SK-N-SH (cell line): ENCODE results near the gene DENND6A. TPM values are rescaled to one million over a fixed set of nuclear protein-coding genes. Genes with fewer than 3 reads are reported as not detected.

Experiments
- CTCF ChIA-PET: fragments of 300-600, 350-600 bp; formaldehyde crosslinking; extraction: SDS; loops from one replicate; lab custom pipeline; 2021; lab: Yijun Ruan, JAX
- POLR2A ChIA-PET: fragments of 350-600 bp; sonication (Branson Sonifier 250); formaldehyde crosslinking; extraction: SDS; loops from one replicate; lab custom pipeline; 2020; ENCODE audit warnings: antibody characterized with exemption, inconsistent platforms; lab: Yijun Ruan, JAX
- DNase-seq: peaks from one replicate; pipeline ENCODE4 v3.0.0; 2012
- H2AFZ ChIP-seq: fragments of 200-600 bp; sonication (generic); 2 replicates; pipeline ENCODE4 v1.8.1; 2016; ENCODE audit warnings: antibody characterized with exemption, mild to moderate bottlenecking, low read depth
- H3F3A ChIP-seq: fragments of 200-600 bp; sonication (generic); replicated peaks from 2 replicates; pipeline ENCODE3; 2016; ENCODE audit warnings: antibody characterized with exemption, mild to moderate bottlenecking; ENCODE audit not compliant: insufficient read depth
- H3K27ac ChIP-seq, 2 experiments: fragments of 200-500 bp in 1 of 2; fragments of 200-600 bp in 1 of 2; sonication (Bioruptor generic) in 1 of 2; sonication (generic), shearing (Covaris generic) in 1 of 2; 2 replicates each; pipeline versions ENCODE4 v1.5.1 to v1.6.1; 2014 to 2016; ENCODE audit warnings: low read depth in 2 of 2, inconsistent platforms in 1 of 2, low read length in 1 of 2, mild to moderate bottlenecking in 1 of 2, mixed read lengths in 1 of 2
- H3K27me3 ChIP-seq: fragments of 200-600 bp; sonication (generic), shearing (Covaris generic); 2 replicates; pipeline ENCODE4 v1.6.1; 2016; ENCODE audit warnings: mixed run types; ENCODE audit not compliant: insufficient read depth
- H3K36me3 ChIP-seq, 2 experiments: fragments of 200-500 bp in 1 of 2; fragments of 200-600 bp in 1 of 2; sonication (Bioruptor generic) in 1 of 2; sonication (generic) in 1 of 2; replicated peaks in 1 of 2; 2 replicates each; pipeline versions ENCODE3 to v1.5.1; 2014 to 2016; ENCODE audit warnings: low read length in 1 of 2, mild to moderate bottlenecking in 1 of 2; ENCODE audit not compliant: insufficient read depth in 2 of 2, control insufficient read depth in 1 of 2
- H3K4me1 ChIP-seq, 2 experiments: fragments of 200-500 bp in 1 of 2; fragments of 200-600 bp in 1 of 2; sonication (Bioruptor generic) in 1 of 2; sonication (generic), shearing (Covaris generic) in 1 of 2; 2 replicates each; pipeline versions ENCODE4 v1.5.1 to v1.6.1; 2014 to 2016; ENCODE audit warnings: low read depth in 1 of 2, low read length in 1 of 2, mixed run types in 1 of 2; ENCODE audit not compliant: insufficient read depth in 2 of 2, control insufficient read depth in 1 of 2
- H3K4me2 ChIP-seq: fragments of 200-600 bp; sonication (generic), shearing (Covaris generic); 2 replicates; pipeline ENCODE4 v1.6.1; 2017; ENCODE audit warnings: mixed run types
- H3K4me3 ChIP-seq, 2 experiments: fragments of 200-500 bp in 1 of 2; fragments of 200-600 bp in 1 of 2; sonication (Bioruptor generic) in 1 of 2; sonication (generic), shearing (Covaris generic) in 1 of 2; 2 replicates each; pipeline versions ENCODE4 v1.5.1 to v1.8.1; 2014 to 2016; ENCODE audit warnings: low read depth in 2 of 2, inconsistent platforms in 1 of 2, low read length in 1 of 2, mild to moderate bottlenecking in 1 of 2, mixed read lengths in 1 of 2, moderate library complexity in 1 of 2
- H3K79me2 ChIP-seq: fragments of 200-600 bp; sonication (generic); 2 replicates; pipeline ENCODE4 v1.8.1; 2017; ENCODE audit warnings: mild to moderate bottlenecking; ENCODE audit not compliant: insufficient read depth
- H3K9ac ChIP-seq: fragments of 200-600 bp; sonication (generic); 2 replicates; pipeline ENCODE4 v1.6.1; 2017; ENCODE audit warnings: mixed run types
- H3K9me2 ChIP-seq: fragments of 200-600 bp; sonication (generic); 2 replicates; pipeline ENCODE4 v1.6.1; 2017; ENCODE audit warnings: mixed run types
- H3K9me3 ChIP-seq: fragments of 200-600 bp; sonication (generic); 2 replicates; pipeline ENCODE4 v1.6.1; 2017; ENCODE audit warnings: mixed run types, mild to moderate bottlenecking, moderate library complexity
- H4K20me1 ChIP-seq: fragments of 200-600 bp; sonication (generic); 2 replicates; pipeline ENCODE4 v1.6.1; 2017; ENCODE audit warnings: mild to moderate bottlenecking, mixed run types; ENCODE audit not compliant: insufficient read depth
- CHD2 ChIP-seq: fragments of 150-350 bp; IDR thresholded peaks from 2 replicates; pipeline ENCODE4 v1.6.1; 2018; ENCODE audit warnings: low read length; ENCODE audit not compliant: partially characterized antibody
- ELF1 ChIP-seq: IDR thresholded peaks from 2 replicates; pipeline ENCODE4 v1.4.0; 2012
- FOXJ3 ChIP-seq: sonication (generic); formaldehyde crosslinking; IDR thresholded peaks from 2 replicates; pipeline ENCODE4 v1.5.1; 2020; ENCODE audit warnings: mild to moderate bottlenecking, missing genetic modification reagents
- FOXM1 ChIP-seq: IDR thresholded peaks from 2 replicates; pipeline ENCODE4 v1.4.0; 2012; ENCODE audit warnings: low read depth, mild to moderate bottlenecking
- GATA2 ChIP-seq: sonication (generic); formaldehyde crosslinking; IDR thresholded peaks from 2 replicates; pipeline ENCODE4 v1.5.0; 2020; ENCODE audit warnings: mild to moderate bottlenecking, missing genetic modification reagents
- MXI1 ChIP-seq: IDR thresholded peaks from 2 replicates; pipeline ENCODE4 v1.6.1; 2012; ENCODE audit warnings: mild to moderate bottlenecking, low read depth, low read length, improper control_type of control experiment
- NRF1 ChIP-seq: IDR thresholded peaks from 2 replicates; pipeline ENCODE4 v1.6.1; 2012; ENCODE audit warnings: low read depth, mild to moderate bottlenecking, low read length
- POLR2AphosphoS5 ChIP-seq: IDR thresholded peaks from 2 replicates; pipeline ENCODE4 v1.6.1; 2012; ENCODE audit warnings: low read depth, low read length
- RAD21 ChIP-seq: IDR thresholded peaks from 2 replicates; pipeline ENCODE4 v1.6.1; 2012; ENCODE audit warnings: mild to moderate bottlenecking, low read length
- RCOR1 ChIP-seq: fragments of 150-350 bp; IDR thresholded peaks from 2 replicates; pipeline ENCODE4 v1.6.1; 2017; ENCODE audit warnings: antibody characterized with exemption, low read length
- RXRA ChIP-seq: IDR thresholded peaks from 2 replicates; pipeline ENCODE4 v1.4.0; 2012; ENCODE audit warnings: low read depth, mild to moderate bottlenecking, borderline replicate concordance
- TEAD4 ChIP-seq: IDR thresholded peaks from 2 replicates; pipeline ENCODE4 v1.4.0; 2012; ENCODE audit warnings: mild to moderate bottlenecking, borderline replicate concordance; ENCODE audit not compliant: insufficient read depth
- YY1 ChIP-seq: IDR thresholded peaks from 2 replicates; pipeline ENCODE4 v1.4.0; 2012; ENCODE audit warnings: low read depth, mild to moderate bottlenecking
- WGBS: methylation state at CpG from one replicate; pipeline ENCODE4 v1.1.6; 2017; ENCODE audit warnings: low lambda C conversion rate; 5-methylcytosine and 5-hydroxymethylcytosine counted together
- polyA plus RNA-seq, 3 experiments: library from polyadenylated mRNA; depleted of rRNA; stranded (reverse); fragments of >200 nt; gene quantifications; 2 replicates each; pipeline ENCODE4 v1.2.3, GENCODE V29; 2012
- TF ChIP-seq, protein P1 (sequence below): fragments of 150-350 bp; IDR thresholded peaks from 2 replicates; pipeline ENCODE4 v1.6.1; 2017; ENCODE audit warnings: antibody characterized with exemption, low read length, low read depth, borderline replicate concordance
- TF ChIP-seq, protein P2 (sequence below): fragments of 200-600 bp; sonication (generic); IDR thresholded peaks from 2 replicates; pipeline ENCODE4 v1.6.1; 2017; ENCODE audit warnings: antibody characterized with exemption, mild to moderate bottlenecking, moderate library complexity
- TF ChIP-seq, protein P3 (sequence below): IDR thresholded peaks from 2 replicates; pipeline ENCODE4 v1.4.0; 2012; ENCODE audit warnings: low read depth, borderline replicate concordance
- TF ChIP-seq, protein P4 (sequence below): fragments of 150-350 bp; IDR thresholded peaks from 2 replicates; pipeline ENCODE4 v1.6.1; 2016; ENCODE audit warnings: mild to moderate bottlenecking, low read depth, low read length
- TF ChIP-seq, protein P5 (sequence below): IDR thresholded peaks from 2 replicates; pipeline ENCODE4 v1.4.0; 2012; ENCODE audit warnings: low read depth, borderline replicate concordance
- TF ChIP-seq, protein P6 (sequence below): IDR thresholded peaks from 2 replicates; pipeline ENCODE4 v1.6.1; 2012; ENCODE audit warnings: mild to moderate bottlenecking, low read depth, low read length, moderate library complexity

The DENND6A gene
- polyA plus RNA-seq, 1 of the 3 experiments (the other 2 are of a cell fraction), result 5.8 TPM

DNA sequence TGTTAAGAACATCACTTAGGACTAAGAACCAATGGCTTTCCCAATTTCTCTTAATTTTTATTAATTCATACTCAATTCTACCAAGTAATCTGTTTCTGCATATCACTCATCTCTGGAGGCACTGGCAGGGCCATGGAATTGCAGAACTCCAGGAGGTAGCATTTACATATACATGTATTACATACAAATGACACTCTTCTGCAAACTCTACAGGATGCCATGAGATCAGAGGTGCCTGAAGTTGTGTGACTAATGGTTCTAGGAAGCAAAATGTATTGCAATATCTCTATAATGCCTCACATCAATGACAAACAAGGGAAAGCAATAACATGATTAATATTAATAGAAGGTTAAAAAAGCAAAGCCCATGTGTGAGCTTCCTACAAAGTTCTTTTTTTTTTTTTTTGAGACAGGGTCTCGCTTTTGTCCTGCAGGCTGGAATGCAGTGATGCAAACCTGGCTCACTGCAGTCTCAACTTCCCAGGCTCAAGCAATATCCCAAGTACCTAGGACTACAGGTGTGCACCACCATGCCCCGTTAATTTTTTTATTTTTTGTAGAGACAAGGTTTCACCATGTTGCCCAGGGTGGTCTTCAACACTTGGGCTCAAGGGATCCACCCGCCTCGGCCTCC, 33.0 kb downstream of the DENND6A start:
- CTCF ChIA-PET, result no interaction called here

More for the DNA sequence above, 33.0 kb downstream of the DENND6A start:
- no peak overlapping the region for H2AFZ ChIP-seq
- H4K20me1 ChIP-seq, result no peaks in the 10 kb centered on the region
- no peak overlapping the region for H3K27ac ChIP-seq
- no peak for DNase-seq
- H3K27me3 ChIP-seq, result no peaks in the 10 kb centered on the region
- no peaks in the 10 kb centered on the region for H3K4me1 ChIP-seq
- peaks cover 5% of the 10 kb centered on the region for H3F3A ChIP-seq
- TF ChIP-seq TEAD4 (no peak), MXI1 (no peak), RAD21 (no peak), RXRA (no peak), YY1 (no peak), NRF1 (no peak), FOXJ3 (CRISPR knock-in tag) (no peak), ELF1 (no peak), POLR2AphosphoS5 (no peak), GATA2 (CRISPR knock-in tag) (no peak), CHD2 (no peak), FOXM1 (no peak), RCOR1 (no peak)
- TF ChIP-seq, protein P1, sequence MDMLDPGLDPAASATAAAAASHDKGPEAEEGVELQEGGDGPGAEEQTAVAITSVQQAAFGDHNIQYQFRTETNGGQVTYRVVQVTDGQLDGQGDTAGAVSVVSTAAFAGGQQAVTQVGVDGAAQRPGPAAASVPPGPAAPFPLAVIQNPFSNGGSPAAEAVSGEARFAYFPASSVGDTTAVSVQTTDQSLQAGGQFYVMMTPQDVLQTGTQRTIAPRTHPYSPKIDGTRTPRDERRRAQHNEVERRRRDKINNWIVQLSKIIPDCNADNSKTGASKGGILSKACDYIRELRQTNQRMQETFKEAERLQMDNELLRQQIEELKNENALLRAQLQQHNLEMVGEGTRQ, result no peak
- TF ChIP-seq, protein P2, sequence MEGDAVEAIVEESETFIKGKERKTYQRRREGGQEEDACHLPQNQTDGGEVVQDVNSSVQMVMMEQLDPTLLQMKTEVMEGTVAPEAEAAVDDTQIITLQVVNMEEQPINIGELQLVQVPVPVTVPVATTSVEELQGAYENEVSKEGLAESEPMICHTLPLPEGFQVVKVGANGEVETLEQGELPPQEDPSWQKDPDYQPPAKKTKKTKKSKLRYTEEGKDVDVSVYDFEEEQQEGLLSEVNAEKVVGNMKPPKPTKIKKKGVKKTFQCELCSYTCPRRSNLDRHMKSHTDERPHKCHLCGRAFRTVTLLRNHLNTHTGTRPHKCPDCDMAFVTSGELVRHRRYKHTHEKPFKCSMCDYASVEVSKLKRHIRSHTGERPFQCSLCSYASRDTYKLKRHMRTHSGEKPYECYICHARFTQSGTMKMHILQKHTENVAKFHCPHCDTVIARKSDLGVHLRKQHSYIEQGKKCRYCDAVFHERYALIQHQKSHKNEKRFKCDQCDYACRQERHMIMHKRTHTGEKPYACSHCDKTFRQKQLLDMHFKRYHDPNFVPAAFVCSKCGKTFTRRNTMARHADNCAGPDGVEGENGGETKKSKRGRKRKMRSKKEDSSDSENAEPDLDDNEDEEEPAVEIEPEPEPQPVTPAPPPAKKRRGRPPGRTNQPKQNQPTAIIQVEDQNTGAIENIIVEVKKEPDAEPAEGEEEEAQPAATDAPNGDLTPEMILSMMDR, result no peak
- TF ChIP-seq, protein P3, sequence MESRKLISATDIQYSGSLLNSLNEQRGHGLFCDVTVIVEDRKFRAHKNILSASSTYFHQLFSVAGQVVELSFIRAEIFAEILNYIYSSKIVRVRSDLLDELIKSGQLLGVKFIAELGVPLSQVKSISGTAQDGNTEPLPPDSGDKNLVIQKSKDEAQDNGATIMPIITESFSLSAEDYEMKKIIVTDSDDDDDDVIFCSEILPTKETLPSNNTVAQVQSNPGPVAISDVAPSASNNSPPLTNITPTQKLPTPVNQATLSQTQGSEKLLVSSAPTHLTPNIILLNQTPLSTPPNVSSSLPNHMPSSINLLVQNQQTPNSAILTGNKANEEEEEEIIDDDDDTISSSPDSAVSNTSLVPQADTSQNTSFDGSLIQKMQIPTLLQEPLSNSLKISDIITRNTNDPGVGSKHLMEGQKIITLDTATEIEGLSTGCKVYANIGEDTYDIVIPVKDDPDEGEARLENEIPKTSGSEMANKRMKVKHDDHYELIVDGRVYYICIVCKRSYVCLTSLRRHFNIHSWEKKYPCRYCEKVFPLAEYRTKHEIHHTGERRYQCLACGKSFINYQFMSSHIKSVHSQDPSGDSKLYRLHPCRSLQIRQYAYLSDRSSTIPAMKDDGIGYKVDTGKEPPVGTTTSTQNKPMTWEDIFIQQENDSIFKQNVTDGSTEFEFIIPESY, result no peak
- TF ChIP-seq, protein P4, sequence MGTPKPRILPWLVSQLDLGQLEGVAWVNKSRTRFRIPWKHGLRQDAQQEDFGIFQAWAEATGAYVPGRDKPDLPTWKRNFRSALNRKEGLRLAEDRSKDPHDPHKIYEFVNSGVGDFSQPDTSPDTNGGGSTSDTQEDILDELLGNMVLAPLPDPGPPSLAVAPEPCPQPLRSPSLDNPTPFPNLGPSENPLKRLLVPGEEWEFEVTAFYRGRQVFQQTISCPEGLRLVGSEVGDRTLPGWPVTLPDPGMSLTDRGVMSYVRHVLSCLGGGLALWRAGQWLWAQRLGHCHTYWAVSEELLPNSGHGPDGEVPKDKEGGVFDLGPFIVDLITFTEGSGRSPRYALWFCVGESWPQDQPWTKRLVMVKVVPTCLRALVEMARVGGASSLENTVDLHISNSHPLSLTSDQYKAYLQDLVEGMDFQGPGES, result no peak
- TF ChIP-seq, protein P5, sequence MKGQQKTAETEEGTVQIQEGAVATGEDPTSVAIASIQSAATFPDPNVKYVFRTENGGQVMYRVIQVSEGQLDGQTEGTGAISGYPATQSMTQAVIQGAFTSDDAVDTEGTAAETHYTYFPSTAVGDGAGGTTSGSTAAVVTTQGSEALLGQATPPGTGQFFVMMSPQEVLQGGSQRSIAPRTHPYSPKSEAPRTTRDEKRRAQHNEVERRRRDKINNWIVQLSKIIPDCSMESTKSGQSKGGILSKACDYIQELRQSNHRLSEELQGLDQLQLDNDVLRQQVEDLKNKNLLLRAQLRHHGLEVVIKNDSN, result no peak
- TF ChIP-seq, protein P6, sequence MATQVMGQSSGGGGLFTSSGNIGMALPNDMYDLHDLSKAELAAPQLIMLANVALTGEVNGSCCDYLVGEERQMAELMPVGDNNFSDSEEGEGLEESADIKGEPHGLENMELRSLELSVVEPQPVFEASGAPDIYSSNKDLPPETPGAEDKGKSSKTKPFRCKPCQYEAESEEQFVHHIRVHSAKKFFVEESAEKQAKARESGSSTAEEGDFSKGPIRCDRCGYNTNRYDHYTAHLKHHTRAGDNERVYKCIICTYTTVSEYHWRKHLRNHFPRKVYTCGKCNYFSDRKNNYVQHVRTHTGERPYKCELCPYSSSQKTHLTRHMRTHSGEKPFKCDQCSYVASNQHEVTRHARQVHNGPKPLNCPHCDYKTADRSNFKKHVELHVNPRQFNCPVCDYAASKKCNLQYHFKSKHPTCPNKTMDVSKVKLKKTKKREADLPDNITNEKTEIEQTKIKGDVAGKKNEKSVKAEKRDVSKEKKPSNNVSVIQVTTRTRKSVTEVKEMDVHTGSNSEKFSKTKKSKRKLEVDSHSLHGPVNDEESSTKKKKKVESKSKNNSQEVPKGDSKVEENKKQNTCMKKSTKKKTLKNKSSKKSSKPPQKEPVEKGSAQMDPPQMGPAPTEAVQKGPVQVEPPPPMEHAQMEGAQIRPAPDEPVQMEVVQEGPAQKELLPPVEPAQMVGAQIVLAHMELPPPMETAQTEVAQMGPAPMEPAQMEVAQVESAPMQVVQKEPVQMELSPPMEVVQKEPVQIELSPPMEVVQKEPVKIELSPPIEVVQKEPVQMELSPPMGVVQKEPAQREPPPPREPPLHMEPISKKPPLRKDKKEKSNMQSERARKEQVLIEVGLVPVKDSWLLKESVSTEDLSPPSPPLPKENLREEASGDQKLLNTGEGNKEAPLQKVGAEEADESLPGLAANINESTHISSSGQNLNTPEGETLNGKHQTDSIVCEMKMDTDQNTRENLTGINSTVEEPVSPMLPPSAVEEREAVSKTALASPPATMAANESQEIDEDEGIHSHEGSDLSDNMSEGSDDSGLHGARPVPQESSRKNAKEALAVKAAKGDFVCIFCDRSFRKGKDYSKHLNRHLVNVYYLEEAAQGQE, result no peak
- TF ChIP-seq, all 33 proteins: peak for 0
- Histone ChIP-seq H3K4me3 (no peak overlapping the region), H3K9me2 (no peaks in the 10 kb centered on the region), H3K4me2 (no peak overlapping the region), H3K36me3 (peaks cover 28 to 52% of the 10 kb centered on the region in 2 experiments), H3K9me3 (no peaks in the 10 kb centered on the region), H3K9ac (no peak overlapping the region), H3K79me2 (no peaks in the 10 kb centered on the region; the same call in 1 of the 2 replicates)
- POLR2A ChIA-PET, result no interaction called here
- WGBS, result 89% methylated on average over 4 of the region's 4 CpGs
